Bladder microvascular endothelial cell (primary cell): ENCODE measurements around the gene MRFAP1. TPM values are rescaled to one million over a fixed set of nuclear protein-coding genes. Genes with fewer than 3 reads are reported as not detected.

Source experiments
- total RNA-seq: library from RNA; depleted of rRNA; stranded (reverse); fragments of >200 nt; gene quantifications from 2 replicates; pipeline ENCODE4 v1.2.3, GENCODE V29; 2014

MRFAP1 gene
- 81.6 and 178 TPM in 2 replicates for total RNA-seq

GRCh38 chr4:6640292-6641163 is at the start of gene MRFAP1:
Gene MRFAP1, plus strand, starts transcription at chr4:6640685. Its CDS starts 178 bp downstream, at chr4:6640863.

Other genes with a start within 250 kb of the MRFAP1 start
- gene PPP2R2C, start 168.1 kb upstream of the MRFAP1 start, total RNA-seq = 0.16 and 0.38 TPM in 2 replicates
- 7.9 and 20.9 TPM in 2 replicates for gene MAN2B2, start 65.5 kb upstream of the MRFAP1 start, total RNA-seq
- 0.06 and 0.16 TPM in 2 replicates for gene S100P, start 53.2 kb downstream of the MRFAP1 start, total RNA-seq
- gene MRFAP1L1, start 69.2 kb downstream of the MRFAP1 start, total RNA-seq = 30.1 and 59.9 TPM in 2 replicates
- 7.6 and 9.4 TPM in 2 replicates for gene BLOC1S4, start 75.5 kb downstream of the MRFAP1 start, total RNA-seq
- 8.6 and 17.9 TPM in 2 replicates for gene KIAA0232, start 142.0 kb downstream of the MRFAP1 start, total RNA-seq